ENCODE data around the gene CAPZB. TPM values are rescaled to one million over a fixed set of nuclear protein-coding genes. Genes with fewer than 3 reads are reported as not detected.

CAPZB gene
- total RNA-seq, 1 experiment from 2014 or later: 348 TPM

DNA sequence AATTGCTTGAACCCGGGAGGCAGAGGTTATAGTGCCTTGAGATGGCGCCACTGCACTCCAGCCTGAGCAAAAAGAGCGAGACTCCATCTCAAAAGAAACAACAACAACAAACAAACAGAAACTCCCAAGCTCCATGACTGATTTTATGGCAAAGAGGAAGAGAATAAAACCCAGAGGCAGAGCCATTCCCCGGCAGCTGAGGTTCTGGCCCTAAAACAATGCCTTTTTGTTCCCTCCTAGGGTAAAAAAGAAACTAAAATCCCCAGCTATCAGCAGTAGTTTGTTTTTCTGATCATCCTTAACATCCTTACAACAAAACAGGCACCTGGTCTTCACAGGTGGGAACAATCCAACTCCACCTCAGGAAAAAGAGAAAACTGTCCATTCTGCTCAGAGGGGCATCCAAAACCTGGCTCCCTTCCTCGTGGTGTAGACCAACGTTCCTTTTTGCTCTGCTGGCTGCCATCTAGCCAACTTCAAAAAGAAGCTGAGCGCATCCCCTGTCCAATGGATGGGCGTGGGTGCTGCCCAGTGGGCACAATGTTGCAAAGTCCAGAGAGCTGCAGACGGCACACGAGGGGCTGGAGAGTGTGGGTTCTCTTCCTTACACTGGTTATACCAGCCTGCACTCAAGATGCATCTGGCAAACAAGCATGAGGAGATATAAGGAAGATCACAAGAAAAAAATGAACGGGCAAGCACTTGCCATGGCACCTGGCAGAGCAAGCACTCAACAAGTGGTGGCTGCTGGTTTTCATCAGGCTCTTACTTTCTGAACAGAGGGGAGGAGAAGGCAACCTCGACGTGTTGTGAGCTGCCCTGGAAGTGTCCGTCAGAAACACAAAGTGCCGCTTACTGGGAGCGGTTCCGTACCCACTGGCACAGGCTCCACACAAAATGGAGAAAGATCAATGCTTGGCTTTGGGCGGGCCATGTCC is 118.5 kb downstream of the CAPZB start:
- Histone ChIP-seq H4K91ac (ENCODE audit: insufficient read length, low read depth, low read length) (no peak overlapping the region), H3K27ac (ENCODE audit: insufficient read length, low read depth, low read length) (no peak overlapping the region), H3K27me3 (ENCODE audit: insufficient read depth, low read length) (no peaks in the 10 kb centered on the region), H2BK12ac (ENCODE audit: insufficient read length, low read depth, low read length) (no peak overlapping the region), H4K5ac (ENCODE audit: insufficient read length, low read depth, low read length) (no peak overlapping the region), H3K79me1 (ENCODE audit: insufficient read depth, low read depth, low read length, poor library complexity, severe bottlenecking) (peaks cover 13% of the 10 kb centered on the region), H3K4ac (ENCODE audit: low read depth, low read length) (no peak overlapping the region), H3K9me3 (ENCODE audit: control insufficient read depth, low read depth, low read length) (no peaks in the 10 kb centered on the region), H3K4me1 (ENCODE audit: insufficient read depth, low read length) (no peaks in the 10 kb centered on the region), H3T11ph (ENCODE audit: low read length) (no peak overlapping the region), H2AK5ac (ENCODE audit: insufficient read length, low read length) (no peak overlapping the region), H2BK20ac (ENCODE audit: low read depth, low read length, poor library complexity, severe bottlenecking) (no peak overlapping the region), H3K23ac (ENCODE audit: insufficient read length, low read depth, low read length) (no peak overlapping the region), H4K20me1 (ENCODE audit: control insufficient read depth, insufficient read depth, insufficient read length) (no peaks in the 10 kb centered on the region), H2BK15ac (ENCODE audit: low read depth, low read length) (no peak overlapping the region), H3K79me2 (ENCODE audit: insufficient read depth, low read length) (peaks cover 3% of the 10 kb centered on the region; the same call in 1 of the 2 replicates), H2AFZ (ENCODE audit: low read length) (no peak overlapping the region), H4K8ac (replicated peaks; ENCODE audit: insufficient read length, low read depth, low read length) (no peak overlapping the region), H2BK5ac (ENCODE audit: insufficient read length, low read length) (no peak overlapping the region), H2BK120ac (ENCODE audit: low read depth, low read length, poor library complexity, severe bottlenecking) (no peak overlapping the region), H3K9ac (ENCODE audit: extremely low read depth, insufficient read length, low read length) (no peak overlapping the region), H3K4me2 (ENCODE audit: insufficient read depth, insufficient read length, low read length) (no peak overlapping the region), H3K23me2 (ENCODE audit: insufficient read length, low read depth, low read length, poor library complexity, severe bottlenecking) (no peaks in the 10 kb centered on the region), H3K14ac (ENCODE audit: insufficient read depth, low read length) (no peak overlapping the region), H3K18ac (ENCODE audit: insufficient read length, low read depth, low read length) (no peak overlapping the region), H3K56ac (ENCODE audit: insufficient read length, low read depth, low read length) (no peak overlapping the region)
- peaks cover 2 to 10% (median 7%) of the 10 kb centered on the region in 3 experiments; a peak in 6 of 7 replicates for H3K36me3 Mint-ChIP-seq (ENCODE audit: insufficient read depth in 1 of 3, low read depth in 3 of 3)
- peaks cover 1% of the 10 kb centered on the region; the same call in 1 of the 2 replicates for H3K27me3 Mint-ChIP-seq (ENCODE audit: low read depth)
- no peak for DNase-seq
- no CpG with 5 or more reads among the region's 18 CpGs for WGBS (ENCODE audit: extremely low coverage, insufficient read length, low lambda C conversion rate)
- peaks cover 12 to 15% of the 10 kb centered on the region in 2 experiments for H3K4me1 Mint-ChIP-seq
- no peak overlapping the region for H3K4me3 Mint-ChIP-seq
- peak overlapping the region in 2 of 3 experiments; percentile 37 to 85; a peak in 6 of 7 replicates for H3K27ac Mint-ChIP-seq
- no peaks in the 10 kb centered on the region for H3K9me3 Mint-ChIP-seq
- TF ChIP-seq, protein P1, sequence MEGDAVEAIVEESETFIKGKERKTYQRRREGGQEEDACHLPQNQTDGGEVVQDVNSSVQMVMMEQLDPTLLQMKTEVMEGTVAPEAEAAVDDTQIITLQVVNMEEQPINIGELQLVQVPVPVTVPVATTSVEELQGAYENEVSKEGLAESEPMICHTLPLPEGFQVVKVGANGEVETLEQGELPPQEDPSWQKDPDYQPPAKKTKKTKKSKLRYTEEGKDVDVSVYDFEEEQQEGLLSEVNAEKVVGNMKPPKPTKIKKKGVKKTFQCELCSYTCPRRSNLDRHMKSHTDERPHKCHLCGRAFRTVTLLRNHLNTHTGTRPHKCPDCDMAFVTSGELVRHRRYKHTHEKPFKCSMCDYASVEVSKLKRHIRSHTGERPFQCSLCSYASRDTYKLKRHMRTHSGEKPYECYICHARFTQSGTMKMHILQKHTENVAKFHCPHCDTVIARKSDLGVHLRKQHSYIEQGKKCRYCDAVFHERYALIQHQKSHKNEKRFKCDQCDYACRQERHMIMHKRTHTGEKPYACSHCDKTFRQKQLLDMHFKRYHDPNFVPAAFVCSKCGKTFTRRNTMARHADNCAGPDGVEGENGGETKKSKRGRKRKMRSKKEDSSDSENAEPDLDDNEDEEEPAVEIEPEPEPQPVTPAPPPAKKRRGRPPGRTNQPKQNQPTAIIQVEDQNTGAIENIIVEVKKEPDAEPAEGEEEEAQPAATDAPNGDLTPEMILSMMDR (conservative IDR thresholded peaks at IDR 0.05): no peak

Measured in H9 (cell line).